ENCODE measurements around the gene C19orf73. TPM values are rescaled to one million over a fixed set of nuclear protein-coding genes. Genes with fewer than 3 reads are reported as not detected.

Gene C19orf73
- total and polyA plus RNA-seq, 9 of the 15 experiments (the other 6 are each of a cell fraction or from before 2014, with no cell fraction given), result 0.08 to 7.4 (median 1.4) TPM

- TF ChIP-seq, protein P1, sequence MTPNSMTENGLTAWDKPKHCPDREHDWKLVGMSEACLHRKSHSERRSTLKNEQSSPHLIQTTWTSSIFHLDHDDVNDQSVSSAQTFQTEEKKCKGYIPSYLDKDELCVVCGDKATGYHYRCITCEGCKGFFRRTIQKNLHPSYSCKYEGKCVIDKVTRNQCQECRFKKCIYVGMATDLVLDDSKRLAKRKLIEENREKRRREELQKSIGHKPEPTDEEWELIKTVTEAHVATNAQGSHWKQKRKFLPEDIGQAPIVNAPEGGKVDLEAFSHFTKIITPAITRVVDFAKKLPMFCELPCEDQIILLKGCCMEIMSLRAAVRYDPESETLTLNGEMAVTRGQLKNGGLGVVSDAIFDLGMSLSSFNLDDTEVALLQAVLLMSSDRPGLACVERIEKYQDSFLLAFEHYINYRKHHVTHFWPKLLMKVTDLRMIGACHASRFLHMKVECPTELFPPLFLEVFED (CRISPR knock-in tag; conservative IDR thresholded peaks at IDR 0.05), result peak; percentile 73; the same call in 1 of the 2 replicates
- TF ChIP-seq POLR3G (IDR thresholded peaks at IDR 0.05; ENCODE audit: extremely low read depth, insufficient read length, insufficient replicate concordance) (no peak), ZC3H8 (IDR thresholded peaks at IDR 0.05) (no peak), ZEB2 (IDR thresholded peaks at IDR 0.05) (no peak), ARNT (IDR thresholded peaks at IDR 0.05) (peak in 1 of 2 experiments; percentile 58; a peak in 1 of 4 replicates), MYC (IDR thresholded peaks at IDR 0.05; ENCODE audit: low read depth, low read length) (peak; percentile 81; the same call in 1 of the 2 replicates), MYC (CRISPR knock-in tag; IDR thresholded peaks at IDR 0.05; ENCODE audit: borderline replicate concordance, low read depth) (peak; percentile 91), DMBX1 (CRISPR knock-in tag; IDR thresholded peaks at IDR 0.05; ENCODE audit: borderline replicate concordance) (peak; percentile 76; the same call in 1 of the 2 replicates), ZNF316 (IDR thresholded peaks at IDR 0.05) (peak; percentile 33; the same call in 1 of the 2 replicates), NCOA6 (IDR thresholded peaks at IDR 0.05) (no peak), RERE (CRISPR knock-in tag; IDR thresholded peaks at IDR 0.05; ENCODE audit: borderline replicate concordance) (no peak), BMI1 (IDR thresholded peaks at IDR 0.05; ENCODE audit: low read length) (no peak), RBM15 (IDR thresholded peaks at IDR 0.05; ENCODE audit: insufficient read depth, low read length) (no peak), ZNF75A (CRISPR knock-in tag; IDR thresholded peaks at IDR 0.05) (no peak), MITF (IDR thresholded peaks at IDR 0.05) (0 out of 2 replicates have a peak, but pooled peaks have one; percentile 22), BRCA1 (IDR thresholded peaks at IDR 0.05) (no peak), BRCA1 (CRISPR knock-in tag; IDR thresholded peaks at IDR 0.05) (no peak), CBX8 (IDR thresholded peaks at IDR 0.05; ENCODE audit: borderline replicate concordance, extremely low read depth, low read depth, low read length, poor library complexity, severe bottlenecking) (no peak), MIER1 (IDR thresholded peaks at IDR 0.05; ENCODE audit: low read depth) (no peak), C11orf30 (IDR thresholded peaks at IDR 0.05; ENCODE audit: low read depth) (peak; percentile 73)
- TF ChIP-seq, protein P2, sequence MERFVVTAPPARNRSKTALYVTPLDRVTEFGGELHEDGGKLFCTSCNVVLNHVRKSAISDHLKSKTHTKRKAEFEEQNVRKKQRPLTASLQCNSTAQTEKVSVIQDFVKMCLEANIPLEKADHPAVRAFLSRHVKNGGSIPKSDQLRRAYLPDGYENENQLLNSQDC (CRISPR knock-in tag; IDR thresholded peaks at IDR 0.05), result 0 out of 2 replicates have a peak, but pooled peaks have one; percentile 64
Observed at GRCh38 chr19:49085020-49085867, 33.7 kb downstream of the C19orf73 start, which contains the start of gene SNRNP70 (continued).

All from K562 (cell line).